Naive thymus-derived CD4-positive, alpha-beta T cell (primary cell): ENCODE results near the gene SHQ1. TPM values are rescaled to one million over a fixed set of nuclear protein-coding genes. Genes with fewer than 3 reads are reported as not detected.

ENCODE experiments used
- ATAC-seq: fragments of 150-1000 bp; cut with Tn5 transposase; 2 replicates; pipeline ENCODE4 v1.10.0; 2021; ENCODE audit warnings: mild to moderate bottlenecking, moderate library complexity
- CTCF ChIA-PET: fragments of 350-600 bp; sonication (Branson Sonifier 250); formaldehyde crosslinking; loops from one replicate; lab custom pipeline; 2021; ENCODE audit warnings: antibody characterized with exemption; lab: Charles Lee
- POLR2A ChIA-PET: fragments of 350-600 bp; sonication (Branson Sonifier 250); formaldehyde crosslinking; loops from one replicate; lab custom pipeline; 2021; ENCODE audit warnings: antibody characterized with exemption, inconsistent platforms; lab: Charles Lee
- DNase-seq, 9 donors: peaks; one replicate each; pipeline versions ENCODE4 v3.0.0 to v3.0.0-alpha.2; 2020 to 2022; ENCODE audit warnings: mixed read lengths in 1 of 9
- H3K27ac ChIP-seq: one replicate; pipeline ENCODE4 v1.7.0; 2013; ENCODE audit warnings: mild to moderate bottlenecking, low read depth, low read length, moderate library complexity
- H3K27me3 ChIP-seq, 2 donors: one replicate each; pipeline ENCODE4 v1.7.0; 2013; ENCODE audit warnings: low read length in 2 of 2, mild to moderate bottlenecking in 2 of 2, moderate library complexity in 2 of 2; ENCODE audit not compliant: control insufficient read depth in 2 of 2, insufficient read depth in 2 of 2
- H3K36me3 ChIP-seq, 3 experiments: 1 replicate in 2 of 3; 2 replicates in 1 of 3; pipeline ENCODE4 v1.7.0; 2013; ENCODE audit warnings: low read length in 3 of 3, mild to moderate bottlenecking in 3 of 3, moderate library complexity in 1 of 3; ENCODE audit not compliant: insufficient read depth in 3 of 3, control insufficient read depth in 2 of 3
- H3K4me1 ChIP-seq, 2 donors: one replicate each; pipeline ENCODE4 v1.7.0; 2013; ENCODE audit warnings: low read length in 2 of 2, mild to moderate bottlenecking in 2 of 2, moderate library complexity in 1 of 2; ENCODE audit not compliant: control insufficient read depth in 2 of 2, insufficient read depth in 2 of 2
- H3K4me3 ChIP-seq: 2 replicates; pipeline ENCODE4 v1.7.0; 2013; ENCODE audit warnings: mild to moderate bottlenecking, low read length
- H3K9me3 ChIP-seq, 3 experiments: 1 replicate in 2 of 3; 2 replicates in 1 of 3; pipeline ENCODE4 v1.7.0; 2013; ENCODE audit warnings: low read length in 3 of 3; ENCODE audit not compliant: control insufficient read depth in 2 of 3
- H3K27ac Mint-ChIP-seq, 9 donors: one replicate each; pipeline ENCODE4 v1.8.0; 2020 to 2022; ENCODE audit warnings: mixed read lengths in 9 of 9, mild to moderate bottlenecking in 8 of 9, moderate library complexity in 5 of 9, inconsistent platforms in 2 of 9
- H3K27me3 Mint-ChIP-seq, 5 donors: one replicate each; pipeline ENCODE4 v1.8.0; 2021 to 2022; ENCODE audit warnings: mixed read lengths in 5 of 5, mild to moderate bottlenecking in 1 of 5
- H3K36me3 Mint-ChIP-seq, 5 donors: one replicate each; pipeline ENCODE4 v1.8.0; 2020 to 2022; ENCODE audit warnings: mixed read lengths in 5 of 5, mild to moderate bottlenecking in 3 of 5, inconsistent platforms in 1 of 5
- H3K4me1 Mint-ChIP-seq, 7 donors: one replicate each; pipeline ENCODE4 v1.8.0; 2020 to 2022; ENCODE audit warnings: mixed read lengths in 7 of 7, mild to moderate bottlenecking in 3 of 7, inconsistent platforms in 1 of 7
- H3K4me3 Mint-ChIP-seq, 10 donors: one replicate each; pipeline ENCODE4 v1.8.0; 2020 to 2022; ENCODE audit warnings: mild to moderate bottlenecking in 10 of 10, mixed read lengths in 10 of 10, moderate library complexity in 6 of 10, inconsistent platforms in 2 of 10
- H3K9me3 Mint-ChIP-seq, 11 donors: one replicate each; pipeline ENCODE4 v1.8.0; 2020 to 2022; ENCODE audit warnings: mixed read lengths in 11 of 11, mild to moderate bottlenecking in 4 of 11, inconsistent platforms in 1 of 11, moderate library complexity in 1 of 11
- intact Hi-C, 2 donors: fragments of 100-400 bp; cut with micrococcal nuclease; formaldehyde crosslinking; loops; one replicate each; pipeline ENCODE4 v1.15.1; 2023
- polyA plus RNA-seq, 2 donors: library from polyadenylated mRNA; unstranded; fragments of 300-500 nt; fragmentation: Illumina TruSeq; gene quantifications; one replicate each; pipeline ENCODE4 v1.2.3, GENCODE V29; 2021
- total RNA-seq, 6 experiments: library from RNA in 5 of 6; stranded (reverse) in 5 of 6; gene quantifications; 1 replicate in 5 of 6; 2 replicates in 1 of 6; pipeline ENCODE4 v1.2.3 and lab custom pipeline; 2021 to 2026

The SHQ1 gene
- total and polyA plus RNA-seq, 7 experiments from 2014 or later: 14.1 to 34.3 (median 24.5) TPM

DNA sequence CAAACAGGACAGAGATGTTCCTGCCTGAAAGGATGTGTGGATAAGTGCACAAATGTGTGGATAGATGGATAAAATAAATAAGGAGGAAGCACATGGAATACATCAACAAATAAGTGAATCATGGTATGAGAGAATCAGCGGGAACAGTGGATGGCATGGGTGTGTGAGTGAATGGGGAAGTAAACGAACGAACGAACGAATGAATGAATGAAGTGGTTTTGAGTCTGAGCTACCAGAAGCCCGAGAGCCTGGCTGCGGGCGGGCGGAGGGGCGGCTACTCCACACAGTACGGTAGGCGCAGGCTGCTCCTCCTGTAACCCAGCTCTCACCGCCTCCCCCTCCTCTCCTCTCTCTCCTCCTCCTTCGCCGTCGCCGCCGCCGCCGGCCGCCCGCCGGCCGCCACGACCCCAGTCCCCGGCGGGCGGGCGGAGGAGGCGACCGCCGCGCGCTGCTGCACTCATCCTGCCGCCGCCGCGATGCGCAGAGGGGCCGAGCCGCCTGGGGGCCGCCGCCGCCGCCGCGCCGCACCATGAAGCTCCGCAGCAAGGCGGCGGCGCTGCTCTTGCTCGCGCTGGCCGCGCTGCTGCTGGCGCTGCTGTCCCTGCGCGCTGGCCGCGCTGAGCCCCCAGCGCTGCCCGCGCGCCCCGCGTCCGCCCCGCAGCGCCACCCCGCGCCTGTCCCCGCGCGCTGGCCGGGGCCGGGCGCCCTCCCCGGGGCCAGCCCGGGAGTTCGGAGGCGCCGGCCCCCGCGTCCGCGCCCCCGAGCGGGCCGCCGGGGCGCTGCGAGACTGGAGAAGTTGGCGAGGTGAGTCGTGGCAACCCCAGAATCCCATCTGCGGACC lies 39.7 kb upstream of the SHQ1 start, which contains the start of gene GXYLT2:
GXYLT2 (plus strand) TSS at position 342 of the 841 bp plus-strand sequence; CDS start at position 530, 188 bp downstream.
- Mint-ChIP-seq H3K27me3 (peaks cover 67 to 83% (median 70%) of the 10 kb centered on the region in 5 donors), H3K4me3 (peak within 1 kb of the TSS; percentile 71 to 99 (median 82)), H3K27ac (no peak within 1 kb of the TSS), H3K9me3 (peaks cover 0 to 13% (median 7%) of the 10 kb centered on the region in 11 donors), H3K36me3 (peaks cover 0 to 4% (median 0%) of the 10 kb centered on the region in 5 donors), H3K4me1 (peaks cover 6 to 25% (median 17%) of the 10 kb centered on the region in 7 donors)
- Histone ChIP-seq H3K4me3 (peak within 1 kb of the TSS; percentile 22), H3K9me3 (no peaks in the 10 kb centered on the region), H3K27ac (no peak within 1 kb of the TSS), H3K4me1 (peaks cover 0 to 8% of the 10 kb centered on the region in 2 donors), H3K27me3 (peaks cover 6 to 7% of the 10 kb centered on the region in 2 donors), H3K36me3 (no peaks in the 10 kb centered on the region)
- POLR2A ChIA-PET: no interaction called here
- CTCF ChIA-PET: no interaction called here
- intact Hi-C loops: no loop called here
- peak in 5 of 9 donors; percentile 3 to 47 (median 15) for DNase-seq
- ATAC-seq: peak; percentile 79

DNA sequence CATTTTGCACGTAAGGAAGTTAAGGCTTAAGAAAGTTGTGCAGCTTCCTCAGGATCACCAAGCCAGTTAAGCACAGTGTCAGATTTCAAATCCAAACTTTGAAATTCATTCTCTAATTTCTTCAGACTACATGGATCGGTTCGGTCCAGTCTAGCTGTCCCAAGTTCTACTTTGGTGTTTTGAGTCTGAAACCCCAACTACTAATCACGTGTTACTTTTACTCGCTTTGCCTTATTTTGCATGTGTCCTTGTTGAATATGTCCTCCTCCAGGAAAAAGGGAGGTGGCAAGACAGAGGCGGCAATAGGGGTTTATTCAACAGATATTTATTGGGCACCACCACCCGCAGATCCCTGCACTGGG lies 39.1 kb upstream of the SHQ1 start:
- Histone ChIP-seq H3K27me3 (peaks cover 6 to 7% of the 10 kb centered on the region in 2 donors), H3K4me1 (peaks cover 0 to 8% of the 10 kb centered on the region in 2 donors), H3K27ac (no peak overlapping the region), H3K9me3 (no peaks in the 10 kb centered on the region), H3K36me3 (no peaks in the 10 kb centered on the region), H3K4me3 (peak overlapping the region; percentile 22)
- peak overlapping the region; percentile 71 to 99 (median 82) for H3K4me3 Mint-ChIP-seq
- peaks cover 66 to 81% (median 71%) of the 10 kb centered on the region in 5 donors for H3K27me3 Mint-ChIP-seq
- intact Hi-C loops: no loop called here
- H3K9me3 Mint-ChIP-seq: peaks cover 0 to 19% (median 7%) of the 10 kb centered on the region in 11 donors
- CTCF ChIA-PET: interaction anchor here (0.6 kb wide), 1 partner anchor 232 kb away, joined by 3 read pairs; no protein-coding TSS in a partner anchor
- ATAC-seq: no peak
- DNase-seq: no peak
- H3K4me1 Mint-ChIP-seq: peaks cover 6 to 25% (median 17%) of the 10 kb centered on the region in 7 donors
- POLR2A ChIA-PET: no interaction called here
- peaks cover 0 to 4% (median 0%) of the 10 kb centered on the region in 5 donors for H3K36me3 Mint-ChIP-seq
- H3K27ac Mint-ChIP-seq: no peak overlapping the region

DNA sequence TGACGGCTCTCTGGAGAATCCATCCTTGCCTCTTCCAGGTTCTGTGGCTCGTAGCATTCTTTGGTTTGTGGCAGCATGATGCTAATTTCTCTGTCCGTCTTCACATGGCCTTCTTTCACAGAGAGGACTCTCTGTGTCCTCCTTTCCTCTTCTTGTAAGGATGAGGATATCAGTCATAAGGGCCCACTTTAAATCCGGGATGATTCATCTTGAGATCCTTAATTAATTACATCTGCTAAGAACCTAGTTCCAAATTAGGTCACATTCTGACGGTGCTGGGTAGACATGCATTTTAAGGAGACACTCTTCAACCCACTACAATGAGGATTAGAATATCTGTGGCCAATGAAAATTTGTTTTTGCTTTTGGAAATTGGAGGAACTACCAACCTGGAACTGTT lies 23.9 kb upstream of the SHQ1 start:
- H3K27ac Mint-ChIP-seq: no peak overlapping the region
- Histone ChIP-seq H3K27ac (no peak overlapping the region), H3K27me3 (no peaks in the 10 kb centered on the region), H3K36me3 (no peaks in the 10 kb centered on the region), H3K4me1 (no peaks in the 10 kb centered on the region), H3K9me3 (no peaks in the 10 kb centered on the region), H3K4me3 (no peak overlapping the region)
- ChIA-PET POLR2A (no interaction called here), CTCF (no interaction called here)
- intact Hi-C loops: no loop called here
- H3K9me3 Mint-ChIP-seq: peaks cover 0 to 1% (median 0%) of the 10 kb centered on the region in 11 donors
- ATAC-seq (no peak), DNase-seq (no peak)
- no peaks in the 10 kb centered on the region for H3K36me3 Mint-ChIP-seq
- H3K4me1 Mint-ChIP-seq: no peaks in the 10 kb centered on the region
- H3K27me3 Mint-ChIP-seq: peaks cover 0 to 22% (median 4%) of the 10 kb centered on the region in 5 donors
- no peak overlapping the region for H3K4me3 Mint-ChIP-seq

DNA sequence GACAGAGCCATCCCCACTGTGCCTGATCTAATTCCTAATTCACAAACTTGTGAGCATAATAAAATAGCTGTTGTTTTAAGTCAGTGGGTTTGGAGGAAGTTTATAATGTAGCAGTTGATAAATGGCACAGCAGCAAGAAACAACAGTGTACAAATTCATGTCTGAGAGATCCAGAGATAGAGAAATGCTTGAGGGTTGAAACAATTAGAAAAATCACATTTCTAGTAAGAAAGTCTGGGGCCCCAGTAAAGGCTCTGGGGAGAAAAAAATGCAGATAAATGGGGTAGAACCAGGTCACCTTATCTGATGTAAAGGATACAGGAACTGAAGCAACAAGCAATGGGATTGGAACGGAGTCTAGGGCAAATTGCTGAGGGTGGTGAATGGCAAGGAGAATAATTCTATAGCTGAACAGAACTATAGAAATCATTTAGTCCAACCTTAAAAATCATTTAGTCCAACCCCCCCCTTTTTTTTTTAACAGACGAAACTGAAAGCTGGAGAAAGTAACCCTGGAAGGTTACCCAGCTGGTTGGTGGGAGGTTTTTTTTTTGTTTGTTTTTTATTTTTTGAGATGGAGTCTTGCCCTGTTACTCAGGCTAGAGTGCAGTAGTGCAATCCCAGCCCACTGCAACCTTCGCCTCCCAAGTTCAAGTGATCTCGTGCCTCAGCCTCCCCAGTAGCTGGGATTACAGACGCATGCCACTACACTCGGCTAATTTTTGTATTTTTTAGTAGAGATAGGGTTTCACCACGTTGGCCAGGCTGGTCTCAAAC lies 14.3 kb upstream of the SHQ1 start:
- Histone ChIP-seq H3K4me3 (no peak overlapping the region), H3K27ac (no peak overlapping the region), H3K27me3 (no peaks in the 10 kb centered on the region), H3K36me3 (no peaks in the 10 kb centered on the region), H3K4me1 (no peaks in the 10 kb centered on the region), H3K9me3 (no peaks in the 10 kb centered on the region)
- Mint-ChIP-seq H3K4me3 (no peak overlapping the region), H3K27me3 (peaks cover 0 to 8% (median 0%) of the 10 kb centered on the region in 5 donors), H3K36me3 (no peaks in the 10 kb centered on the region), H3K27ac (peak overlapping the region in 1 of 9 donors; percentile 31), H3K4me1 (no peaks in the 10 kb centered on the region), H3K9me3 (no peaks in the 10 kb centered on the region)
- intact Hi-C loops: no loop called here
- CTCF ChIA-PET: no interaction called here
- POLR2A ChIA-PET: no interaction called here
- DNase-seq (no peak), ATAC-seq (no peak)

DNA sequence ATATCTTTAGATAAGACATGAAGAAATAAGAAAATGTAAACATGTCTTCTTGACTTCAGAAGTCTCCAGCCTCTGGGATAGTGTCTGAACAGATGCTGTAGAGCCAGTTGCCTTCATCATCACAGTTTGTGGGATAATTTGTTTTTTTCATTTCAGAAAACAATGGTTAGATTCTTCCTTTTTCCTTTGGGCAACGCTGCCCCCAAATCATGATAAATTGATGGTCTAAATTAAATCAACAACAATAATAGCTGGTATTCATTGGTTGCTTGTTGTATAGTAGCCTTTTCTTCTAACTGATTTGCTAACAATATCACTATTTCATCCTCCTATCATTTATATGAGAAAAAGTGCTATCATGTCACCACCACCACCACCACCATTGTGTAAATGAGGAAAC lies 12.6 kb upstream of the SHQ1 start:
- ChIA-PET POLR2A (no interaction called here), CTCF (no interaction called here)
- no peak for ATAC-seq
- Mint-ChIP-seq H3K4me1 (no peaks in the 10 kb centered on the region), H3K27ac (no peak overlapping the region), H3K4me3 (no peak overlapping the region), H3K36me3 (no peaks in the 10 kb centered on the region), H3K9me3 (no peaks in the 10 kb centered on the region), H3K27me3 (no peaks in the 10 kb centered on the region)
- no peaks in the 10 kb centered on the region for H3K27me3 ChIP-seq
- H3K36me3 ChIP-seq: no peaks in the 10 kb centered on the region
- no peaks in the 10 kb centered on the region for H3K9me3 ChIP-seq
- no peak overlapping the region for H3K27ac ChIP-seq
- no peak overlapping the region for H3K4me3 ChIP-seq
- intact Hi-C loops: no loop called here
- DNase-seq: no peak
- no peaks in the 10 kb centered on the region for H3K4me1 ChIP-seq

DNA sequence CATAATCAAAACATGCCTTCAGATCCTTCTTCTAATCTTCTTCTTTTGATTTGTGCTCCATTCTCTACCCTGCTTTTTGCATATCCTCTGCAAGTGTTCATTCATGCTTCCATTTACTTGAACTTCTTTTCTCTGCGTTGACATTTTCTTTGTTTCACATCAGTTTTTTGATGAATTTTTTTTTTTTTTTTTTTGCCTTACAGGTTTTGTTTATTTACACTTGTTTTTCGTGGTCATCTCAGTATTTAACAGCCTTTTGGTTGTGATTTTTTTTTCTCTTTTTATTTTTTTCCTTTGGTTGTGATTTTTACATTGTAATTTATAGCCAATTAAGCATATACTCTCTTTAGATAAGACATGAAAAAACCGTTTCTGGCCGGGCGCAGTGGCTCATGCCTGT lies 11.8 kb upstream of the SHQ1 start:
- no peaks in the 10 kb centered on the region for H3K9me3 ChIP-seq
- ChIA-PET CTCF (interaction anchor here (1.2 kb wide), 1 partner anchor 230 kb away, joined by 3 read pairs; no protein-coding TSS in a partner anchor), POLR2A (no interaction called here)
- Mint-ChIP-seq H3K27me3 (peaks cover 0 to 4% (median 0%) of the 10 kb centered on the region in 5 donors), H3K36me3 (no peaks in the 10 kb centered on the region), H3K27ac (no peak overlapping the region), H3K9me3 (no peaks in the 10 kb centered on the region), H3K4me3 (no peak overlapping the region), H3K4me1 (no peaks in the 10 kb centered on the region)
- H3K27ac ChIP-seq: no peak overlapping the region
- no peak for DNase-seq
- H3K4me1 ChIP-seq: no peaks in the 10 kb centered on the region
- H3K36me3 ChIP-seq: no peaks in the 10 kb centered on the region
- intact Hi-C loops: no loop called here
- H3K27me3 ChIP-seq: no peaks in the 10 kb centered on the region
- ATAC-seq: no peak
- no peak overlapping the region for H3K4me3 ChIP-seq
